ENCODE measurements around the gene SLC34A2. TPM values are rescaled to one million over a fixed set of nuclear protein-coding genes. Genes with fewer than 3 reads are reported as not detected.

SLC34A2 gene
- total and polyA plus RNA-seq, 10 of the 15 experiments (the other 5 are each of a cell fraction or from before 2014, with no cell fraction given), result 0.08 to 0.59 TPM; not detected in 8

DNA sequence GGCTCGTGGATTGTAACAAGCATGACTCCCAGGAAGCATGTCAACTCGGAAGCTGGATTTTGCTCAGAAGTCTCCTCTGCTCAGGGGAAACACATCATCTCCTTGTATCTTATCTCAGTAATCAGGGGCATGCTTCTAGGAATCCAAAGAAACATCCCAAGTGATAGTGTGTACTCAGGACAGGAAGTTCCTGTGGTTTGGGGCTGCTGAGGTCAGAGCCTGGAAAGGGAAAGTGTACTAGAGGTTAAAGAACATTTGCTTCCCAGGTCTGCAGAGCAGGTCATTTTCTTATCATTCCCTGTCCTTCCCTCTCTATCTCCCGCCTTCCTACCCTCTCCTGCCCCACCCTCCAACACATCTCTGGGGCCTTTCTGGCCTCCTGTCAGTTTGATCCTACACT lies 38.8 kb downstream of the SLC34A2 start:
- no peaks in the 10 kb centered on the region for H4K20me1 ChIP-seq (ENCODE audit: control insufficient read depth, insufficient read depth)
- FAIRE-seq, result no peak
- no peak for ATAC-seq
- DNase-seq (ENCODE audit: low read depth, low spot score), result no peak
- H3K36me3 ChIP-seq (ENCODE audit: control insufficient read depth in 2 of 2, insufficient read depth in 2 of 2, low read length in 1 of 2), result no peaks in the 10 kb centered on the region
- in situ Hi-C loops (cut with MboI), result no loop called here
- POLR2A ChIA-PET, result no interaction called here
- peaks cover 0 to 3% of the 10 kb centered on the region in 2 experiments; a peak in 1 of 4 replicates for H3K27me3 ChIP-seq (replicated peaks in 1 of 2; ENCODE audit: control insufficient read depth in 2 of 2, insufficient read depth in 2 of 2, low read length in 1 of 2)
- no peaks in the 10 kb centered on the region for H3K79me2 ChIP-seq (ENCODE audit: control insufficient read depth, insufficient read depth, low read length)
- H2AFZ ChIP-seq (ENCODE audit: control insufficient read depth, low read depth, low read length), result no peak overlapping the region
- TF ChIP-seq, protein P1, sequence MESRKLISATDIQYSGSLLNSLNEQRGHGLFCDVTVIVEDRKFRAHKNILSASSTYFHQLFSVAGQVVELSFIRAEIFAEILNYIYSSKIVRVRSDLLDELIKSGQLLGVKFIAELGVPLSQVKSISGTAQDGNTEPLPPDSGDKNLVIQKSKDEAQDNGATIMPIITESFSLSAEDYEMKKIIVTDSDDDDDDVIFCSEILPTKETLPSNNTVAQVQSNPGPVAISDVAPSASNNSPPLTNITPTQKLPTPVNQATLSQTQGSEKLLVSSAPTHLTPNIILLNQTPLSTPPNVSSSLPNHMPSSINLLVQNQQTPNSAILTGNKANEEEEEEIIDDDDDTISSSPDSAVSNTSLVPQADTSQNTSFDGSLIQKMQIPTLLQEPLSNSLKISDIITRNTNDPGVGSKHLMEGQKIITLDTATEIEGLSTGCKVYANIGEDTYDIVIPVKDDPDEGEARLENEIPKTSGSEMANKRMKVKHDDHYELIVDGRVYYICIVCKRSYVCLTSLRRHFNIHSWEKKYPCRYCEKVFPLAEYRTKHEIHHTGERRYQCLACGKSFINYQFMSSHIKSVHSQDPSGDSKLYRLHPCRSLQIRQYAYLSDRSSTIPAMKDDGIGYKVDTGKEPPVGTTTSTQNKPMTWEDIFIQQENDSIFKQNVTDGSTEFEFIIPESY (IDR thresholded peaks at IDR 0.05), result no peak
- TF ChIP-seq, protein P2, sequence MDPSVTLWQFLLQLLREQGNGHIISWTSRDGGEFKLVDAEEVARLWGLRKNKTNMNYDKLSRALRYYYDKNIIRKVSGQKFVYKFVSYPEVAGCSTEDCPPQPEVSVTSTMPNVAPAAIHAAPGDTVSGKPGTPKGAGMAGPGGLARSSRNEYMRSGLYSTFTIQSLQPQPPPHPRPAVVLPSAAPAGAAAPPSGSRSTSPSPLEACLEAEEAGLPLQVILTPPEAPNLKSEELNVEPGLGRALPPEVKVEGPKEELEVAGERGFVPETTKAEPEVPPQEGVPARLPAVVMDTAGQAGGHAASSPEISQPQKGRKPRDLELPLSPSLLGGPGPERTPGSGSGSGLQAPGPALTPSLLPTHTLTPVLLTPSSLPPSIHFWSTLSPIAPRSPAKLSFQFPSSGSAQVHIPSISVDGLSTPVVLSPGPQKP (IDR thresholded peaks at IDR 0.05; ENCODE audit: low read depth, low read length), result no peak
- TF ChIP-seq USF1 (IDR thresholded peaks at IDR 0.05; ENCODE audit: borderline replicate concordance, extremely low read length, insufficient read depth, low read depth, low read length) (no peak), CHD1 (IDR thresholded peaks at IDR 0.05; ENCODE audit: low read depth, low read length) (no peak), KAT2A (conservative IDR thresholded peaks at IDR 0.05; ENCODE audit: control insufficient read depth, low read depth, low read length) (no peak), ZNF592 (IDR thresholded peaks at IDR 0.05) (no peak), CREB1 (IDR thresholded peaks at IDR 0.05; ENCODE audit: low read depth) (no peak), NFIC (IDR thresholded peaks at IDR 0.05; ENCODE audit: low read depth, low read length) (no peak)
- TF ChIP-seq, protein P3, sequence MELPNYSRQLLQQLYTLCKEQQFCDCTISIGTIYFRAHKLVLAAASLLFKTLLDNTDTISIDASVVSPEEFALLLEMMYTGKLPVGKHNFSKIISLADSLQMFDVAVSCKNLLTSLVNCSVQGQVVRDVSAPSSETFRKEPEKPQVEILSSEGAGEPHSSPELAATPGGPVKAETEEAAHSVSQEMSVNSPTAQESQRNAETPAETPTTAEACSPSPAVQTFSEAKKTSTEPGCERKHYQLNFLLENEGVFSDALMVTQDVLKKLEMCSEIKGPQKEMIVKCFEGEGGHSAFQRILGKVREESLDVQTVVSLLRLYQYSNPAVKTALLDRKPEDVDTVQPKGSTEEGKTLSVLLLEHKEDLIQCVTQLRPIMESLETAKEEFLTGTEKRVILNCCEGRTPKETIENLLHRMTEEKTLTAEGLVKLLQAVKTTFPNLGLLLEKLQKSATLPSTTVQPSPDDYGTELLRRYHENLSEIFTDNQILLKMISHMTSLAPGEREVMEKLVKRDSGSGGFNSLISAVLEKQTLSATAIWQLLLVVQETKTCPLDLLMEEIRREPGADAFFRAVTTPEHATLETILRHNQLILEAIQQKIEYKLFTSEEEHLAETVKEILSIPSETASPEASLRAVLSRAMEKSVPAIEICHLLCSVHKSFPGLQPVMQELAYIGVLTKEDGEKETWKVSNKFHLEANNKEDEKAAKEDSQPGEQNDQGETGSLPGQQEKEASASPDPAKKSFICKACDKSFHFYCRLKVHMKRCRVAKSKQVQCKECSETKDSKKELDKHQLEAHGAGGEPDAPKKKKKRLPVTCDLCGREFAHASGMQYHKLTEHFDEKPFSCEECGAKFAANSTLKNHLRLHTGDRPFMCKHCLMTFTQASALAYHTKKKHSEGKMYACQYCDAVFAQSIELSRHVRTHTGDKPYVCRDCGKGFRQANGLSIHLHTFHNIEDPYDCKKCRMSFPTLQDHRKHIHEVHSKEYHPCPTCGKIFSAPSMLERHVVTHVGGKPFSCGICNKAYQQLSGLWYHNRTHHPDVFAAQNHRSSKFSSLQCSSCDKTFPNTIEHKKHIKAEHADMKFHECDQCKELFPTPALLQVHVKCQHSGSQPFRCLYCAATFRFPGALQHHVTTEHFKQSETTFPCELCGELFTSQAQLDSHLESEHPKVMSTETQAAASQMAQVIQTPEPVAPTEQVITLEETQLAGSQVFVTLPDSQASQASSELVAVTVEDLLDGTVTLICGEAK (IDR thresholded peaks at IDR 0.05; ENCODE audit: borderline replicate concordance), result no peak
- intact Hi-C loops (cut with micrococcal nuclease; ENCODE audit: unreplicated experiment), result no loop called here
- no peak overlapping the region for H3K4me2 ChIP-seq (ENCODE audit: control insufficient read depth, insufficient read depth)
- no TSS peak for BruUV-seq (replicated peaks)
- 31% methylated on average over 3 of the region's 3 CpGs for WGBS (ENCODE audit: insufficient coverage, insufficient replicate concordance, low lambda C conversion rate, missing lambda C conversion rate)
- H3K27ac ChIP-seq (ENCODE audit: control insufficient read depth, insufficient read depth), result no peak overlapping the region
- no peaks in the 10 kb centered on the region; the same call in 2 of the 3 replicates for H3K9me3 ChIP-seq (replicated peaks; ENCODE audit: control insufficient read depth, insufficient read depth, low read length)
- CTCF ChIA-PET, result no interaction called here
- SMC1A ChIA-PET (ENCODE audit: uncharacterized antibody, unreplicated experiment), result no interaction called here
- RAD21 ChIA-PET (ENCODE audit: unreplicated experiment), result no interaction called here
- no peak overlapping the region for H3K4me3 ChIP-seq
- no peaks in the 10 kb centered on the region for H3K4me1 ChIP-seq (ENCODE audit: control insufficient read depth, insufficient read depth, low read length)
- no peak overlapping the region for H3K9ac ChIP-seq (ENCODE audit: control insufficient read depth, insufficient read depth, low read length)
